OCI-LY7 (cell line): ENCODE measurements around the gene RASSF9. TPM values are rescaled to one million over a fixed set of nuclear protein-coding genes. Genes with fewer than 3 reads are reported as not detected.

Experiments
- Bru-seq: library from RNA; stranded (reverse); fragments of 400-500 nt; gene quantifications from one replicate; lab custom pipeline; 2021; lab: Mats Ljungman, UMichigan
- BruChase-seq, 2 experiments: library from RNA; stranded (reverse); fragments of 400-500 nt; gene quantifications; one replicate each; lab custom pipeline; 2021; lab: Mats Ljungman, UMichigan
- BruUV-seq: library from RNA; stranded (reverse); fragments of 400-500 nt; replicated peaks from 2 replicates; lab custom pipeline; 2021; lab: Mats Ljungman, UMichigan
- CTCF ChIA-PET: fragments of 300-600 bp; sonication (Branson Sonifier 250); formaldehyde crosslinking; loops from one replicate; lab custom pipeline; 2022; ENCODE audit warnings: antibody characterized with exemption; ENCODE audit not compliant: unreplicated experiment; lab: Charles Lee
- POLR2A ChIA-PET: fragments of 300-600 bp; sonication (Branson Sonifier 250); formaldehyde crosslinking; loops from one replicate; lab custom pipeline; 2022; ENCODE audit warnings: antibody characterized with exemption; lab: Charles Lee
- DNase-seq: peaks from one replicate; pipeline ENCODE4 v3.0.0-alpha.2; 2015; ENCODE audit warnings: low spot score
- H2AFZ ChIP-seq: fragments of 200-600 bp; sonication (generic), shearing (Covaris generic); 2 replicates; pipeline ENCODE4 v1.6.1; 2014; ENCODE audit warnings: mild to moderate bottlenecking, antibody characterized with exemption, low read length, moderate library complexity
- H3K27ac ChIP-seq: fragments of 200-600 bp; sonication (generic); 2 replicates; pipeline ENCODE4 v1.5.1; 2014; ENCODE audit warnings: mixed run types, low read depth, mild to moderate bottlenecking, moderate library complexity, low read length, inconsistent platforms; ENCODE audit not compliant: poor library complexity, severe bottlenecking
- H3K36me3 ChIP-seq: fragments of 200-600 bp; sonication (generic); 2 replicates; pipeline ENCODE4 v1.6.1; 2014; ENCODE audit warnings: mild to moderate bottlenecking, antibody characterized with exemption, low read length, moderate library complexity, mixed read lengths; ENCODE audit not compliant: insufficient read depth
- H3K4me1 ChIP-seq: fragments of 200-600 bp; sonication (generic); 2 replicates; pipeline ENCODE4 v1.5.1; 2014; ENCODE audit warnings: mild to moderate bottlenecking, low read length; ENCODE audit not compliant: insufficient read depth, poor library complexity, severe bottlenecking
- H3K4me2 ChIP-seq: fragments of 200-600 bp; sonication (generic); 2 replicates; pipeline ENCODE4 v1.6.1; 2014; ENCODE audit warnings: mild to moderate bottlenecking, low read length
- H3K4me3 ChIP-seq: fragments of 200-600 bp; sonication (generic); 2 replicates; pipeline ENCODE4 v1.5.1; 2014; ENCODE audit warnings: mild to moderate bottlenecking, low read depth, low read length; ENCODE audit not compliant: poor library complexity, severe bottlenecking
- H3K79me2 ChIP-seq: fragments of 200-600 bp; sonication (generic); 2 replicates; pipeline ENCODE4 v1.6.1; 2016; ENCODE audit warnings: low read depth, mild to moderate bottlenecking, low read length, moderate library complexity, mixed read lengths; ENCODE audit not compliant: insufficient read depth
- H3K9me2 ChIP-seq: fragments of 200-600 bp; sonication (generic); 2 replicates; pipeline ENCODE4 v1.6.1; 2016; ENCODE audit warnings: mild to moderate bottlenecking, low read length, mixed read lengths; ENCODE audit not compliant: insufficient read depth
- H3K9me3 ChIP-seq: fragments of 200-600 bp; sonication (generic); 2 replicates; pipeline ENCODE4 v1.6.1; 2014; ENCODE audit warnings: mild to moderate bottlenecking, mixed run types, low read length, mixed read lengths
- H4K20me1 ChIP-seq: fragments of 200-600 bp; sonication (generic); 2 replicates; pipeline ENCODE4 v1.6.1; 2014; ENCODE audit warnings: mild to moderate bottlenecking, antibody characterized with exemption, low read length, moderate library complexity, mixed read lengths; ENCODE audit not compliant: insufficient read depth
- CTCF ChIP-seq: fragments of 200-600 bp; sonication (generic); conservative IDR thresholded peaks from 2 replicates; pipeline ENCODE4 v1.5.1; 2014; ENCODE audit warnings: mild to moderate bottlenecking, antibody characterized with exemption, low read length, moderate library complexity, mixed read lengths
- EZH2phosphoT487 ChIP-seq: fragments of 200-600 bp; sonication (generic); IDR thresholded peaks from 2 replicates; pipeline ENCODE4 v1.6.1; 2018; ENCODE audit warnings: low read depth, borderline replicate concordance, mild to moderate bottlenecking, mixed run types, antibody characterized with exemption, low read length, moderate library complexity, mixed read lengths
- intact Hi-C: fragments of 100-400 bp; cut with micrococcal nuclease; formaldehyde crosslinking; loops from one replicate; pipeline ENCODE4 v1.10.0; 2022; ENCODE audit not compliant: unreplicated experiment
- long read RNA-seq: library from polyadenylated mRNA; stranded (forward); transcript quantifications from one replicate; pipeline ENCODE4 v2.0.0, GENCODE V29; 2022
- total RNA-seq, 2 experiments: library from RNA; depleted of rRNA in 1 of 2; stranded (reverse); fragments of >200 nt in 1 of 2; shearing (Covaris generic) in 1 of 2; gene quantifications; 2 replicates each; pipeline ENCODE4 v1.2.3, GENCODE V29; 2014 to 2022

RASSF9 gene
- total RNA-seq (2014; rRNA removed; shearing (Covaris generic)), result not detected in 2 replicates
- total RNA-seq (2022), result not detected in 2 replicates
- not detected for Bru-seq, nascent RNA
- not detected for BruChase-seq, experiment 1, labeled RNA remaining after a 6-hour chase
- BruChase-seq, experiment 2, labeled RNA remaining after a 2-hour chase, result percentile 4 among the genes with signal in this experiment
- long read RNA-seq, result 0 reads

- BruUV-seq, result no TSS peak
- Histone ChIP-seq H3K9me2 (no peaks in the 10 kb centered on the region), H2AFZ (no peak within 1 kb of the TSS), H3K4me3 (no peak within 1 kb of the TSS), H3K27ac (no peak within 1 kb of the TSS), H3K9me3 (no peaks in the 10 kb centered on the region), H4K20me1 (no peaks in the 10 kb centered on the region), H3K79me2 (no peaks in the 10 kb centered on the region), H3K36me3 (no peaks in the 10 kb centered on the region), H3K4me1 (no peaks in the 10 kb centered on the region), H3K4me2 (no peak within 1 kb of the TSS)
- POLR2A ChIA-PET, result no interaction called here
- TF ChIP-seq EZH2phosphoT487, result no peak
- no peak for TF ChIP-seq CTCF
- DNase-seq, result no peak
- CTCF ChIA-PET, result no interaction called here
- intact Hi-C loops, result no loop called here
Measured at GRCh38 chr12:85836197-85837090, at the start of gene RASSF9. Gene RASSF9, minus strand, starts transcription at chr12:85836409. Its CDS starts 208 bp downstream, at chr12:85836201.

GRCh38 chr12:85883763-85884162 is 47.6 kb upstream of the RASSF9 start:
- H3K9me2 ChIP-seq, result no peaks in the 10 kb centered on the region
- no TSS peak for BruUV-seq
- ChIA-PET CTCF (no interaction called here), POLR2A (no interaction called here)
- no peak for DNase-seq
- no peak overlapping the region for H3K4me2 ChIP-seq
- no peaks in the 10 kb centered on the region for H4K20me1 ChIP-seq
- no peaks in the 10 kb centered on the region for H3K9me3 ChIP-seq
- no peak overlapping the region for H3K27ac ChIP-seq
- H3K4me1 ChIP-seq, result no peaks in the 10 kb centered on the region
- TF ChIP-seq EZH2phosphoT487 (no peak), CTCF (no peak)
- no peaks in the 10 kb centered on the region for H3K79me2 ChIP-seq
- intact Hi-C loops, result no loop called here
- no peak overlapping the region for H3K4me3 ChIP-seq
- H2AFZ ChIP-seq, result no peak overlapping the region
- no peaks in the 10 kb centered on the region for H3K36me3 ChIP-seq
